ENCODE measurements around the gene IL15RA.
"Not testable (repeated sequence)": the region's sequence is repeated elsewhere in the genome, so short reads cannot be mapped to it uniquely, and the experiment has no call there.

The IL15RA gene

GRCh38 chr10:5919568-5919967 lies 57.8 kb downstream of the IL15RA start:
- no peak for DNase-seq

GRCh38 chr10:5918763-5919162 lies 58.6 kb downstream of the IL15RA start:
- no peak for DNase-seq

- DNase-seq: no peak
These were observed 60.0 kb downstream of the IL15RA start for GRCh38 chr10:5917305-5917704.

- no peak for DNase-seq
These were observed 61.9 kb downstream of the IL15RA start for GRCh38 chr10:5915451-5915850.

- DNase-seq: no peak
These were observed 63.6 kb downstream of the IL15RA start for GRCh38 chr10:5913736-5914135.

GRCh38 chr10:5911670-5912069 lies 65.7 kb downstream of the IL15RA start:
- DNase-seq: no peak

- DNase-seq: no peak
These were observed 66.8 kb downstream of the IL15RA start for GRCh38 chr10:5910323-5911100.

GRCh38 chr10:5908676-5909075 lies 68.7 kb downstream of the IL15RA start:
- not testable (repeated sequence) for DNase-seq

- DNase-seq: no peak
These were observed 70.7 kb downstream of the IL15RA start for GRCh38 chr10:5906651-5907050.

GRCh38 chr10:5905854-5906507 lies 71.4 kb downstream of the IL15RA start:
- DNase-seq: no peak

GRCh38 chr10:5904227-5904626 lies 73.1 kb downstream of the IL15RA start:
- no peak for DNase-seq

GRCh38 chr10:5903563-5903962 lies 73.8 kb downstream of the IL15RA start:
- no peak for DNase-seq

GRCh38 chr10:5902511-5903274 lies 74.7 kb downstream of the IL15RA start:
- no peak for DNase-seq
